Stomach (tissue), 4 donors: ENCODE data around the gene NISCH.

Experiments used
- CTCF ChIP-seq, 7 experiments: fragments of 450-650 bp in 4 of 7; fragments of 200-600 bp in 3 of 7; sonication (generic) in 3 of 7; IDR thresholded peaks; one replicate each; pipeline ENCODE4 v1.5.1; 2016 to 2019; ENCODE audit warnings: antibody characterized with exemption in 7 of 7, control low read depth in 2 of 7, mild to moderate bottlenecking in 1 of 7
- EP300 ChIP-seq: sonication (generic); formaldehyde crosslinking; IDR thresholded peaks from one replicate; pipeline ENCODE4 v1.6.1; 2017; ENCODE audit warnings: antibody characterized with exemption
- POLR2A ChIP-seq, 4 donors: fragments of 450-650 bp; IDR thresholded peaks; one replicate each; pipeline ENCODE4 v1.6.1; 2016; ENCODE audit warnings: antibody characterized with exemption in 4 of 4, control low read depth in 2 of 4, mild to moderate bottlenecking in 1 of 4, moderate library complexity in 1 of 4
- POLR2AphosphoS5 ChIP-seq, 3 donors: sonication (generic); formaldehyde crosslinking; IDR thresholded peaks; one replicate each; pipeline ENCODE4 v1.6.1; 2016; ENCODE audit warnings: antibody characterized with exemption in 3 of 3

GRCh38 chr3:52454938-52455282 is 494 bp upstream of the NISCH start:
- TF ChIP-seq CTCF (IDR thresholded peaks at IDR 0.05) (no peak), POLR2A (IDR thresholded peaks at IDR 0.05) (no peak), POLR2AphosphoS5 (IDR thresholded peaks at IDR 0.05) (no peak), EP300 (no peak)
